ENCODE results near the gene GABRA4.

Gene GABRA4

DNA sequence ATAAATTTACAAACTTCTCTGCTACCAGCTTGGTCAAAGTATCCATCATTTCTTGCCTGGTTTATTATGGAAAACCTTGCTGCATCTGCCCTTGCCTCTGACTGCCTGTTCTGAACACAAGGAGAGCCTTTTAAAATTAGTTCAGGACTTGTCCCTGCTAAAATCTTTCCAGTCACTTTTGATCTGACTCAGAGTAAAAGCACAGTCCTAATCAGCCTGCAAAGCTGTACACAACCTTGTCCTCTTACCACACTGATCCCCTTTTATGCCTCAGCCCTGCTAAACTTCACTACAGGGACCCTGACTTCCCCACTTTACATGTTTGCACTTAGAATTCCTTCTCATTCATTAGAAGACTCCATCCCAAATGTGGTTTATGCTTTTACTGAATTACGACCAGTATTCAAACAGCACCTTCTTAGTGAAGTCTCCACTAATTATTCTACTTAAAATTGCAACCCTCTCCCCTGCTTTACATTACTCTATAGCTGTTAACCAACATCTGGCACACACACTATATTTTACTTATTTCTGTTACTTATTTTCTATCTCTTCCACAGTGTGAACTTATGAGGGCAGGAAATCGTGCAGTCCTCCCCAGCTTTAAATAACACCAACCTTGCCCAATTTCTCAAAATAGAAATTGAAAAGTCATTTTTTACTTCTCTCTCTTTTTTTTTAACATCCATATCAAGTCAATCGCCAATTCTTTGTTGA, 6.3 kb downstream of the GABRA4 start:
- Histone ChIP-seq H3K9ac (no peak overlapping the region), H3K36me3 (ENCODE audit: insufficient read depth) (no peaks in the 10 kb centered on the region), H3K4me3 (IDR thresholded peaks at IDR 0.05; ENCODE audit: insufficient read depth, low read depth, low read length) (no peak overlapping the region), H3K27me3 (ENCODE audit: insufficient read depth, low read depth) (no peaks in the 10 kb centered on the region), H2AFZ (ENCODE audit: low read depth) (no peak overlapping the region), H4K20me1 (ENCODE audit: insufficient read depth) (no peaks in the 10 kb centered on the region), H3K4me1 (ENCODE audit: low read depth, poor library complexity, severe bottlenecking) (no peaks in the 10 kb centered on the region), H3K79me2 (ENCODE audit: insufficient read depth, low read depth) (no peaks in the 10 kb centered on the region), H3K4me2 (no peak overlapping the region), H3K27ac (no peak overlapping the region)
- TF ChIP-seq CTCF (conservative IDR thresholded peaks at IDR 0.05; ENCODE audit: low read depth, low read length), result no peak

GRCh38 chr4:46984781-46985180, 8.6 kb downstream of the GABRA4 start:
- Histone ChIP-seq H3K79me2 (ENCODE audit: insufficient read depth, low read depth) (no peaks in the 10 kb centered on the region), H4K20me1 (ENCODE audit: insufficient read depth) (no peaks in the 10 kb centered on the region), H3K36me3 (ENCODE audit: insufficient read depth) (no peaks in the 10 kb centered on the region)

DNA sequence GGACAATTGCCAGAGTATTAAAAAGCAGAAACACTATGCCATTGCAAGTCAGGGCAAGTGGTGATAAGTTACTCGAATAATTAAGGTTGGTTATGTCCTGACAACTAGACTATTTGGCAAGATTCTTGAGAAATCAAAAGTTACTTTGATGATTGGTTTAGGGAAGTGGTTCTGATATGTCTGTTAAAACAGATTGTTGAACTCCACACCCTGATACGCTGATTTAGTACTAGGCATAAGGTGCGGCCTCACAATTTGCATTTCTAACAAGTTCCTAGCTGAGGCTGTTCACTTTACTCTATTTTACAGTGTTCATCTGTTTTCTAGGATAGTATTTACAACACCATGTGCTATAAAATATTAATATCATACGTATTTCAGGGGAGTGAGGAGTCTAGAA, 12.5 kb downstream of the GABRA4 start:
- Histone ChIP-seq H3K27ac (no peak overlapping the region), H3K79me2 (ENCODE audit: insufficient read depth, low read depth) (no peaks in the 10 kb centered on the region), H3K9ac (no peak overlapping the region), H3K4me2 (no peak overlapping the region), H3K36me3 (ENCODE audit: insufficient read depth) (no peaks in the 10 kb centered on the region), H4K20me1 (ENCODE audit: insufficient read depth) (no peaks in the 10 kb centered on the region), H3K27me3 (ENCODE audit: insufficient read depth, low read depth) (no peaks in the 10 kb centered on the region), H2AFZ (ENCODE audit: low read depth) (no peak overlapping the region), H3K4me1 (ENCODE audit: low read depth, poor library complexity, severe bottlenecking) (no peaks in the 10 kb centered on the region), H3K4me3 (IDR thresholded peaks at IDR 0.05; ENCODE audit: insufficient read depth, low read depth, low read length) (no peak overlapping the region)
- no peak for TF ChIP-seq CTCF (conservative IDR thresholded peaks at IDR 0.05; ENCODE audit: low read depth, low read length)

More at GRCh38 chr4:46984781-46985180, 8.6 kb downstream of the GABRA4 start:
- Histone ChIP-seq H3K27ac (no peak overlapping the region), H3K4me3 (IDR thresholded peaks at IDR 0.05; ENCODE audit: insufficient read depth, low read depth, low read length) (no peak overlapping the region), H3K4me2 (no peak overlapping the region), H2AFZ (ENCODE audit: low read depth) (no peak overlapping the region), H3K9ac (no peak overlapping the region), H3K4me1 (ENCODE audit: low read depth, poor library complexity, severe bottlenecking) (no peaks in the 10 kb centered on the region), H3K27me3 (ENCODE audit: insufficient read depth, low read depth) (no peaks in the 10 kb centered on the region)
- TF ChIP-seq CTCF (conservative IDR thresholded peaks at IDR 0.05; ENCODE audit: low read depth, low read length), result no peak

- no peaks in the 10 kb centered on the region for H4K20me1 ChIP-seq (ENCODE audit: insufficient read depth)
- H3K9ac ChIP-seq, result no peak overlapping the region
- H3K36me3 ChIP-seq (ENCODE audit: insufficient read depth), result no peaks in the 10 kb centered on the region
- H3K4me2 ChIP-seq, result no peak overlapping the region
- TF ChIP-seq CTCF (conservative IDR thresholded peaks at IDR 0.05; ENCODE audit: low read depth, low read length), result no peak
- H3K4me1 ChIP-seq (ENCODE audit: low read depth, poor library complexity, severe bottlenecking), result peaks cover 2% of the 10 kb centered on the region
- no peak overlapping the region for H2AFZ ChIP-seq (ENCODE audit: low read depth)
- H3K27ac ChIP-seq, result no peak overlapping the region
- no peak overlapping the region for H3K4me3 ChIP-seq (IDR thresholded peaks at IDR 0.05; ENCODE audit: insufficient read depth, low read depth, low read length)
- H3K79me2 ChIP-seq (ENCODE audit: insufficient read depth, low read depth), result no peaks in the 10 kb centered on the region
- no peaks in the 10 kb centered on the region for H3K27me3 ChIP-seq (ENCODE audit: insufficient read depth, low read depth)
These were observed 13.7 kb downstream of the GABRA4 start for GRCh38 chr4:46979726-46980125.

Data from KMS-11 (cell line).